Choroid plexus epithelial cell (primary cell): ENCODE results near the gene TRIM39.
"Not testable (repeated sequence)": the region's sequence is repeated elsewhere in the genome, so short reads cannot be mapped to it uniquely, and the experiment has no call there.

Experiments
- DNase-seq: peaks from one replicate; pipeline ENCODE4 v3.0.0-alpha.2; 2010; ENCODE audit warnings: low read depth
- H3K4me3 ChIP-seq: 2 replicates; pipeline ENCODE4 v1.5.1; 2011; ENCODE audit warnings: low read depth, mild to moderate bottlenecking, control low read depth, low read length, moderate library complexity
- CTCF ChIP-seq: conservative IDR thresholded peaks from 2 replicates; pipeline ENCODE4 v1.5.1; 2011; ENCODE audit warnings: low read depth, mild to moderate bottlenecking, control low read depth, inconsistent platforms, low read length, moderate library complexity

The TRIM39 gene

GRCh38 chr6:30326526-30327231, at the start of gene TRIM39:
Gene TRIM39 (plus strand): TSS chr6:30326927. CDS start chr6:30329318, 2,391 bp downstream.
- DNase-seq = peak; percentile 82
- peak within 1 kb of the TSS; percentile 90 for H3K4me3 ChIP-seq
- TF ChIP-seq CTCF = no peak

- peak; percentile 29 for DNase-seq
- not testable (repeated sequence) for H3K4me3 ChIP-seq
Observed at GRCh38 chr6:30280988-30281387, 45.7 kb upstream of the TRIM39 start.

- no peak overlapping the region for H3K4me3 ChIP-seq
- no peak for DNase-seq
- TF ChIP-seq CTCF = no peak
Observed at GRCh38 chr6:30282522-30282921, 44.2 kb upstream of the TRIM39 start.

- DNase-seq = no peak
- no peak overlapping the region for H3K4me3 ChIP-seq
- TF ChIP-seq CTCF = no peak
Observed at GRCh38 chr6:30283761-30284160, 43.0 kb upstream of the TRIM39 start.

GRCh38 chr6:30287139-30287538, 39.6 kb upstream of the TRIM39 start:
- no peak for DNase-seq
- TF ChIP-seq CTCF = no peak
- no peak overlapping the region for H3K4me3 ChIP-seq

- DNase-seq = no peak
- H3K4me3 ChIP-seq = no peak overlapping the region
- no peak for TF ChIP-seq CTCF
Observed at GRCh38 chr6:30295837-30296236, 30.9 kb upstream of the TRIM39 start.

- DNase-seq = no peak
- no peak for TF ChIP-seq CTCF
- H3K4me3 ChIP-seq = no peak overlapping the region
Observed at GRCh38 chr6:30304002-30304401, 22.7 kb upstream of the TRIM39 start.
